GM19397 (cell line): ENCODE results near the gene WSB2.
"Not testable (repeated sequence)": the region's sequence is repeated elsewhere in the genome, so short reads cannot be mapped to it uniquely, and the experiment has no call there.

Experiments used
- ATAC-seq: cut with Tn5 transposase; IDR thresholded peaks from one replicate; pipeline ENCODE4 v1.9.1; 2021; ENCODE audit warnings: mild to moderate bottlenecking, moderate library complexity; ENCODE audit not compliant: unreplicated experiment

The WSB2 gene

DNA sequence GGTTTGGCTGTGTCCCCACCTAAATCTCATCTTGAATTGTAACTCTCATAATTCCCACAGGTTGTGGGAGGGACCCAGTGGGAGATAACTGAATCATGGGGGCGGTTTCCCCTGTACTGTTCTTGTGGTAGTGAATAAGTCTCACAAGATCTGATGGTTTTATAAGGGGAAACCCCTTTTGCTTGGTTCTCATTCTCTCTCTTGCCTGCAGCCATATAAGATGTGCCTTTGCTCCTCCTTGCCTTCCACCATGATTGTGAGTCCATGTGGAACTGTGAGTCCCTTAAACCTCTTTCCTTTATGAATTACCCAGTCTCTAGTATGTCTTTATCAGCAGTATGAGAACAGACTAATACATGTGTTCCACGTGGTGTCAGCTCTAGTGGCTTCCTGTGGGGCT lies 61.2 kb downstream of the WSB2 start:
- not testable (repeated sequence) for ATAC-seq

DNA sequence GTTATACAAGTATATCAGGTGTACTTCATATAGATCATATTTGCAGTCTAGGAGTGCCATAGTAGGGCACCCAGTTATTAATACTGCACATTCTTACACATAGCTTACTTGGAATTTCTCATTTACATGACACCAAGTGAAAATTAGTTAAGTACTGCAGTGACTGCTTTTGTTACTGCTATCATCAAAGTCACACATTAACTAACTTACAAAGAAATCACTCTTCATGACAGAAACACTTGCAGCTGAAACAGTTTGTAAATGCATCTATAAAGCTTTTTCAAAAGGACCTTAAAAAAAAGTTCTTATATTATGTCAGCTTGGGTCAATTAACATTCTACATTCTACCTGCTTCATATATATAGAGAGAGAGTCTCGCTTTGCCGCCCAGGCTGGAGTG lies 62.3 kb downstream of the WSB2 start:
- no peak for ATAC-seq

DNA sequence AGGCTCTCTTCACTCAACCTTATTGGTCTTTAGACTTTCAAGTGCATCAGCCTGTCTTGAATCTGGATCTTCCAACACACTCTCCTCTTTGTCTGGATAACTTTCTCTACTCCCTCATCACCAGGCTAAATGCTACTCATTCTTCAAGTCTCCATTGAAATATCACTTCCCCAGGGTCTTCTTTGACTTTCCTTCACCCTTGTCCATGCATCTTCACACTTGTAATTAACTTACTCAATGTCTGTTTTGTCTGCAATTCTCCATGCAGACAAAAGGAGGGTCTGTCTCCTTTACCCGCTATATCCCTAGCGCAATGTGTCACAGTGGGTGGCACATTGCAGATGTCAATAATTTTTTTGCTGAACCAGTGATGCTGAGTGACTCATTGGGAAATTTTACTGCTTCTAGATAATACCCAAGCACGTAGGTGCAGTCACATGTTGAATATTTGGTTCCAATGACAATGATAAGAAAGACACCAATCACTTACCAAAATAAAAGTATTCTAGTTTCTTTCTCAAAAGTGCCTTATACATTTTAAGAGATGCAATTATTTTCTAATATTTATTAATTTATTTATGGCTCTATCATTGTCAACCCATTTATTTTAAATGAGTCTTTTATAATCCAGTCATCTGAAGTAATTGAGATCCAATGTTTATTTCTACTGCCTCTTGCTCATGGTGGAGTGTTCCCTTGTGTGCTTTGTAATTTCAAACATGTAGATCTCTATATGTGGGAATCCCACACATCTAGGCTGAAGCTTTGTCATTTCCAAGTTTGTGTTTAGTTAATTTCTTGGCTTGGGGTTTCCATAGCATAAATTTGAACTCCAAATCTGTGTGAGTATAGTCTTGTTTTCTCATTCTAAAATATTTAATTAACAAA lies 66.2 kb downstream of the WSB2 start:
- ATAC-seq: no peak

DNA sequence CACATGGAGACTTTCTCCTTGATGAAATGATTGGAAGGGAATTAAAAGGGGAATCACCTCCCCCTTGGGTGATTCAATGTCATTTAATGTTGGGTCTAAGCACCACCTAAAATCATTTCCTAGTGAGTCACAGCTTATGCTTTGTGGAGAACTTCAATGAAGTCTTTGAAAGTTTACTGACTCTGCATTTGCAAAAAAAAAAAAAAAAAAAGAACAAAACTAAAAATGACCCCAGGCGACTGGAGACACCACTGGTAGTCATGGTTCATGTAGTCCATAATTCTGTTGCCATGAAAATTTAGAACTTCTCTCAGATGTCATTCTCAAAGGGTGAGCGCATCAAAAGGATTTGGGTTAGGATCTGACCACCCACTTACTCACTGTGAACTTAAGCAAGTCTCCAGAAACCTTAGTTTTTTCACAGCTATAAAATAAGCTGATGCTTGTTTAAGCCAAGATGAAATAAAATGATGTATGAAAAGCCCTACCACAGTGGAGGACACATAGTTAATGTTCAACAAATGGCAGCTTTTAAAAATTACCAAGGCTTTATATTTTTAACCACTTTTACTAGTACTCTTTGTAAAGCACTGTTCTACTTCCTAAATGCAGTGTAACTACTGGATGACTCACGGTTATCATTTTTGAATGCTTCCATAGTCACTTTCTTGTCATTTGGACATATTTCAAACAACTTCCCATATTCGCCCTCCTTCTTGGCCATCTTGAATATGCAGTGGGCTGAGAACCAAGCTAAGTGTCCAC lies 74.1 kb downstream of the WSB2 start:
- no peak for ATAC-seq

DNA sequence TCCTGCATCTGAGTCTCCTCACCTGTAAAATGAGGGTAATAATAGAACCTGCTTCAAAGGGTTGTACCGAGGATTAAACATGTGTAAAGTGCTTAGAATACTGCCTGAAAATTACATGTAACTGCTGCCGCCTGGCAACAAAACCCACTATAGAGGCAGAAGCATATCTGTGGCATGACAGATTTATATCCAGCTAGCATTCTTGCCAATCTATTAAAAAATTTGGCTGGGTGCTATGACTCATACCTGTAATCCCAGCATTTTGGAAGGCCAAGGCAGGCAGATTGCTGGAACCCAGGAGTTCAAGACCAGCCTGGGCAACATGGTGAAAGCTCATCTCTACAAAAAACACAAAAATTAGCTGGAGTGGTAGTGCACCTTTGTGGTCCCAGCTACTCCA lies 75.8 kb downstream of the WSB2 start:
- ATAC-seq: no peak
